ENCODE measurements around the gene FRS2.

- TF ChIP-seq, protein P1, sequence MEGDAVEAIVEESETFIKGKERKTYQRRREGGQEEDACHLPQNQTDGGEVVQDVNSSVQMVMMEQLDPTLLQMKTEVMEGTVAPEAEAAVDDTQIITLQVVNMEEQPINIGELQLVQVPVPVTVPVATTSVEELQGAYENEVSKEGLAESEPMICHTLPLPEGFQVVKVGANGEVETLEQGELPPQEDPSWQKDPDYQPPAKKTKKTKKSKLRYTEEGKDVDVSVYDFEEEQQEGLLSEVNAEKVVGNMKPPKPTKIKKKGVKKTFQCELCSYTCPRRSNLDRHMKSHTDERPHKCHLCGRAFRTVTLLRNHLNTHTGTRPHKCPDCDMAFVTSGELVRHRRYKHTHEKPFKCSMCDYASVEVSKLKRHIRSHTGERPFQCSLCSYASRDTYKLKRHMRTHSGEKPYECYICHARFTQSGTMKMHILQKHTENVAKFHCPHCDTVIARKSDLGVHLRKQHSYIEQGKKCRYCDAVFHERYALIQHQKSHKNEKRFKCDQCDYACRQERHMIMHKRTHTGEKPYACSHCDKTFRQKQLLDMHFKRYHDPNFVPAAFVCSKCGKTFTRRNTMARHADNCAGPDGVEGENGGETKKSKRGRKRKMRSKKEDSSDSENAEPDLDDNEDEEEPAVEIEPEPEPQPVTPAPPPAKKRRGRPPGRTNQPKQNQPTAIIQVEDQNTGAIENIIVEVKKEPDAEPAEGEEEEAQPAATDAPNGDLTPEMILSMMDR (IDR thresholded peaks at IDR 0.05; ENCODE audit: low read length) = no peak
- TF ChIP-seq EZH2 (optimal IDR thresholded peaks at IDR 0.05; ENCODE audit: low read depth, low read length) (no peak), EZH2phosphoT487 (IDR thresholded peaks at IDR 0.05; ENCODE audit: low read length) (no peak)
These were observed 109.9 kb downstream of the FRS2 start for GRCh38 chr12:69580074-69580473.

Data from MM.1S (cell line).